BE2C (cell line): ENCODE measurements around the gene VPS9D1.
A peak's percentile ranks its signal among the peaks of the same experiment; 100 is the strongest.

Source experiments
- DNase-seq: peaks from one replicate; pipeline ENCODE4 v3.0.0-alpha.2; 2020
- H3K27me3 ChIP-seq: fragments of 250-450 bp; sonication (Bioruptor Pico); 2 replicates; pipeline ENCODE4 v1.5.1; 2020; ENCODE audit warnings: mild to moderate bottlenecking
- H3K36me3 ChIP-seq: fragments of 250-450 bp; sonication (Bioruptor Pico); 2 replicates; pipeline ENCODE4 v1.5.1; 2020; ENCODE audit warnings: mild to moderate bottlenecking
- H3K4me1 ChIP-seq: fragments of 250-450 bp; sonication (Bioruptor Pico); 2 replicates; pipeline ENCODE4 v1.5.1; 2020
- H3K4me3 ChIP-seq: 2 replicates; pipeline ENCODE4 v1.5.1; 2011; ENCODE audit warnings: low read depth, low read length
- H3K9me3 ChIP-seq: fragments of 250-450 bp; sonication (Bioruptor Pico); 2 replicates; pipeline ENCODE4 v1.5.1; 2020
- CTCF ChIP-seq: IDR thresholded peaks from 2 replicates; pipeline ENCODE4 v1.5.1; 2012; ENCODE audit warnings: mild to moderate bottlenecking, low read depth, low read length

The VPS9D1 gene

GRCh38 chr16:89721546-89722391 is 1.1 kb upstream of the VPS9D1 start:
- peak; percentile 55 for DNase-seq
- Histone ChIP-seq H3K27me3 (no peaks in the 10 kb centered on the region), H3K4me3 (peak overlapping the region; percentile 64), H3K36me3 (peaks cover 18% of the 10 kb centered on the region), H3K9me3 (no peaks in the 10 kb centered on the region), H3K4me1 (peaks cover 6% of the 10 kb centered on the region; the same call in 1 of the 2 replicates)
- TF ChIP-seq CTCF: no peak

- no peaks in the 10 kb centered on the region for H3K27me3 ChIP-seq
- H3K4me1 ChIP-seq: peaks cover 6% of the 10 kb centered on the region; the same call in 1 of the 2 replicates
- H3K36me3 ChIP-seq: peaks cover 17% of the 10 kb centered on the region
- no peaks in the 10 kb centered on the region for H3K9me3 ChIP-seq
- no peak for DNase-seq
- H3K4me3 ChIP-seq: peak overlapping the region; percentile 64
- no peak for TF ChIP-seq CTCF
These were observed 216 bp downstream of the VPS9D1 start for GRCh38 chr16:89720551-89720812.

- DNase-seq: no peak
- H3K27me3 ChIP-seq: no peaks in the 10 kb centered on the region
- TF ChIP-seq CTCF: no peak
- no peaks in the 10 kb centered on the region for H3K9me3 ChIP-seq
- H3K4me3 ChIP-seq: no peak overlapping the region
- no peaks in the 10 kb centered on the region; the same call in none of the 2 replicates for H3K36me3 ChIP-seq
- H3K4me1 ChIP-seq: no peaks in the 10 kb centered on the region
These were observed 2.8 kb downstream of the VPS9D1 start for GRCh38 chr16:89717688-89718505.

- Histone ChIP-seq H3K27me3 (no peaks in the 10 kb centered on the region), H3K4me3 (no peak overlapping the region), H3K4me1 (no peaks in the 10 kb centered on the region), H3K36me3 (no peaks in the 10 kb centered on the region; the same call in 1 of the 2 replicates), H3K9me3 (no peaks in the 10 kb centered on the region)
- no peak for TF ChIP-seq CTCF
- DNase-seq: no peak
These were observed 3.6 kb downstream of the VPS9D1 start for GRCh38 chr16:89716916-89717687.

- TF ChIP-seq CTCF: no peak
- no peak overlapping the region for H3K4me3 ChIP-seq
- H3K27me3 ChIP-seq: no peaks in the 10 kb centered on the region
- H3K4me1 ChIP-seq: no peaks in the 10 kb centered on the region
- no peak for DNase-seq
- H3K9me3 ChIP-seq: no peaks in the 10 kb centered on the region
- no peaks in the 10 kb centered on the region; the same call in 1 of the 2 replicates for H3K36me3 ChIP-seq
These were observed 4.2 kb downstream of the VPS9D1 start for GRCh38 chr16:89716493-89716892.
